Medulla oblongata (tissue), 1 donor: Measurements from ENCODE around the gene FTCD.
"Not testable (repeated sequence)": the region's sequence is repeated elsewhere in the genome, so short reads cannot be mapped to it uniquely, and the experiment has no call there.

Experiments
- DNase-seq: peaks from one replicate; pipeline ENCODE4 v3.0.0-alpha.2; 2015; ENCODE audit errors: extremely low spot score

The FTCD gene

DNA sequence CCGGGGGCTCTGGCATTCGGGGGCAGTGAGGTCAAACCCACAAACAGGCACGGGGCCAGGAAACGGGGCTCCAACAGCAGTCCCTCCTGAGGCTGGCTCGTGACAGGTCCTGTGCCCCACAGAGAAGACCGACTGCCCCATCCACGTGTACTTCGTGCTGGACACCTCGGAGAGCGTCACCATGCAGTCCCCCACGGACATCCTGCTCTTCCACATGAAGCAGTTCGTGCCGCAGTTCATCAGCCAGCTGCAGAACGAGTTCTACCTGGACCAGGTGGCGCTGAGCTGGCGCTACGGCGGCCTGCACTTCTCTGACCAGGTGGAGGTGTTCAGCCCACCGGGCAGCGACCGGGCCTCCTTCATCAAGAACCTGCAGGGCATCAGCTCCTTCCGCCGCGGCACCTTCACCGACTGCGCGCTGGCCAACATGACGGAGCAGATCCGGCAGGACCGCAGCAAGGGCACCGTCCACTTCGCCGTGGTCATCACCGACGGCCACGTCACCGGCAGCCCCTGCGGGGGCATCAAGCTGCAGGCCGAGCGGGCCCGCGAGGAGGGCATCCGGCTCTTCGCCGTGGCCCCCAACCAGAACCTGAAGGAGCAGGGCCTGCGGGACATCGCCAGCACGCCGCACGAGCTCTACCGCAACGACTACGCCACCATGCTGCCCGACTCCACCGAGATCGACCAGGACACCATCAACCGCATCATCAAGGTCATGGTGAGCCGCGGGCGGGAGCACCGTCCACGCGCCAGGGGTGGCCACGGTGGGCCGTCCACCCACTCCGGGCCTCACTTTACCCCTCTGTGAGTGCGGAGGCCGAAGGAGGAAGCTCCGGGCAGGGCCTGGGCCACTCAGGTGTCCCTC lies 43.3 kb downstream of the FTCD start:
- no peak for DNase-seq

DNA sequence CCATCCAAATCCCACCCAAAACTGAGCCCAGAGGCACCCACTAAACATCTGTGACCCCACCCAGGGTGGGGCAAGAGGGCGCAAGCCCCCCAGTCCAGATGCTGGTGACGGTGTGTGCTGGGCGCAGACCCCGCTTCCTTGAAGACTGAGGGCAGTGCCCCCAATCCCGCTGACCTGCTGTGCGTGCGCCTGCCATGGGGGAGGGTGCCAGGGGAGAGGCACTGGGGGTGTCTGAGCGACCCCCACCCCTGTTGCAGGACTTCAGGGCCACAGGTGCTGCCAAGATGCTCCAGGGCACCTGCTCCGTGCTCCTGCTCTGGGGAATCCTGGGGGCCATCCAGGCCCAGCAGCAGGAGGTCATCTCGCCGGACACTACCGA lies 44.2 kb downstream of the FTCD start:
- DNase-seq, result no peak

DNA sequence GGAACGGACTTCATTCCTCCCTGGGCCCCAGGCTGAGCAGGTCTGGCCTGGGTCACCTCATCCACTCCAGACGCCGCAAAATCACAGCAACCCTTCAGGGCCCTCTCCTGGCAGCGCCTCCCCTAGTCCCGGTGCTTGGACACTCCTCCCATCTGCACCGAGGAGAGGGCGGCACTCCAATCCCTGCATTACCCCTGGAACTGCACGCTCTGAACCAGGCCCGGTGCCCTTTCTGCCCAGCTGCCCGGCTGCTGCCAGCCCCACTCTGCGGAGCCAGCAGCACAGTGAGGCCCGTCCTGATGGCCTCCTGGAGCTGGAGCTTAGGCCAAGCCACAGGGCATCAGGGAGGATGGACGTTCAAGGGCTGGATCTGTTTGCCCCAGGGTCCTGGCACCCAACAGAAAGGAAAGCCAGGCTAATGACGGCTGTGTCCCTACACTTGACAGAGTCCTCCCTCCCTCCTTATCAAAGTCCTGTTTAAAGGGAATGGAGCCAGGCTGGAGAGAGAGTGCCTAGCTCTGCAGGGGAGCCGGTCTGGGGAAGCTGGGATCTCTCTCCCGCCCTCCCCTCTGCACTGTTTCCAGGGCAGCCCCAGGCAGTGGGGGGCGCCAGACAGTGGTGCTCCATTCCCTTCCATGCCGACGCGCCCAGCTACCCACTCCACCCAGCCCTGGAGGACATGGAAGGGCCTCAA lies 44.7 kb downstream of the FTCD start:
- DNase-seq, result peak; percentile 33

DNA sequence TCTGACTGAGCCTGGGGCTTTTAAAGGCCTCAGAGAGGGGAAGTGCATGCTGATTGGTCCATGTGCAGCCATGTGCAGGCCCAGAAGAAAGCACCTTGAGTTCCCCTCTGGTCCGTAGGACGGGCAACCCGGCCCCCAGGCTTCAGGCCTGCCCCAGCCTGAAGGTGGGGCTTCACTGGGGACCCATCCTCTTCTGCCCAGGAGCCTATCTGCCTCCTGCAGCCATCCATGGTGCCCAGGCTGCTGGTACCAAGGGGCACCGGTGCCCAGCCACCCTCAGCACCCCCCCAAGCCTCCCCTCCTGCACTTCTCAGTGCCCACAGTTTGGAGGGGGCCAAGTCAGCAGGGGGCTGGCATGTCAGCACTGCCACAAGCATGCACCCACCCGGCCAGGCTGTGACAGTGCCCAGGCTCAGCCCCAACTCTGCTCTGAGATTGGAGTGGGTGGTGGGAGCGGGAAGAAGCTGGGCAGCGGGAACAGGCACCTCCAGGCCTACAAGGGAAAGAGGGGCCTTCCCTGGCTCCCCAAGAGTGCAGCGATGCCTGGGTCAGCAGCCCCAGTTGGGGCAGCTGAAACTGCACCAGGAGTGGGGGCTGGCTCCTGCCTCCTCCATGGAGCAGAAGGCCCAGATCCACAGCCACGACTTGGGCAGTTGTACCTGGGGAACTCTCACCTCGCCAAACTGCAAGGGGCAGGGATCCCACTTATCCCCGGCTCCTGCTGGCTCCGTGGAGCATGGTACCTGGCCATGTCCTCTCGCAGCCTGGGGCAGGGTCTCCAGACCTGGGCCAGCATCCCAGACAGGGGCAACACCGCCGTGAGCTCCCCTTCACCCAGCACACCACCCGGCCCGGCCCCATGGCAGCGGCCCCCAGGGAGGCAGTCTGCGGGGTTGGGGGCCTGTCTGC lies 45.8 kb downstream of the FTCD start:
- DNase-seq, result no peak

DNA sequence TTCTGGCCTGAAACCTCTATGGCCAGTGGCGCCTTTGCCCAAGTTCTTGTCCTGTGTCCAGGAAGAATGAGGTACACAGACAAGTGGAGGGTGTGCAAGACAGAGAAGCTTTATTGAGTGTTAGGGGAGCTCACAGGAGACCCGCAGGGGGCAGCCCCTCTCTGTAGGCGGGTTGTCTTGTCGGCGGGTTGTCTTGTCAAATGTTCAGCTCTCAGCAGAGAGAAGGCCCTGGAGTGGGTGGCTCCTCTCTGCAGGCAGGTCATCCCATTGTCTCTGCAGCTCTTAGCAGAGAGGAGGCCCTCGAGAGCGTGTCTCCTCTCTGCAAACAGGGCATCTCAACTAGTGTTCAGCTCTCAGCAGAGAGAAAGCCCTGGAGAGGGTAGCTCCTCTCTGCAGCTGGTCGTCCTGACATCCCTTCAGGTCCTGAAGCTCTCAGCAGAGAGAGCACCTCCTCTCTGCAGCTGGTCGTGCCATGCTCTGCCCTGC lies 46.5 kb downstream of the FTCD start:
- no peak for DNase-seq

DNA sequence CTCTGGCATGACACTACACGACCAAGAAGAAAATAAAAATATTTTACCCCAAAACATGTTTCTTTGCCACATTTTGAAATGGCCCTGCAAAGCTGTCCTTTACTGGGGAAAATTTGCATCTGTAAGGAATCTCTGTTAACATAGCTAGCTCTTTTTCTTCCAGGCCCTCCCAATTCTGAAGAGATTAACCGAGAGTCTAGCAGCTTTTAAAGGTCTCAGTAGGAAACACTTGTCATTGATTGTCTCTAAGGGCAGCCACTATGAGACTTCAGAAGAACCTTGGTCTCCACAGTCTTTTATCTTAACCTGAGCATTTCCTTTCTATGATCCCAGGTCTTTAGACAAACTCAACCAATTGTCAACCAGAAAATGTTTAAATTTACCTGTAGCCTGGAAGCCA lies 48.0 kb downstream of the FTCD start:
- not testable (repeated sequence) for DNase-seq

DNA sequence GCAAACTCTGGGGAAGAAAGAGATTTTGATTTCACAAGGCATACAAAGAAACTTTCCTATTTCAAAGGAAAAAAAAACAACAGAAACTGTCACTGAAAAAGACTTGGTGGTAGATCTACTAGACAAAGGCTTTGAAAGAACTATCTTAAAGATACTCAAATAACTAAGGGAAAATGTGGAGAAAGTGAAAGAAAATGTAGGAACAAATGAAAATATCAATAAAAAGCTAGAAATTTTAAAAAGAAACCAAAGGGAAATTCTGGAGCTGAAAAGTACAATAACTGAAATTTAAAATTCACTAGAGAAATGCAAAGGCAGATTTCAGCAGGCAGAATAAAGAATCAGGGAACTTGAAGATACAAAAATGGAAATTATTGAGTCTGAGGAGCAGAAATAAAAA lies 51.3 kb downstream of the FTCD start:
- DNase-seq, result no peak

DNA sequence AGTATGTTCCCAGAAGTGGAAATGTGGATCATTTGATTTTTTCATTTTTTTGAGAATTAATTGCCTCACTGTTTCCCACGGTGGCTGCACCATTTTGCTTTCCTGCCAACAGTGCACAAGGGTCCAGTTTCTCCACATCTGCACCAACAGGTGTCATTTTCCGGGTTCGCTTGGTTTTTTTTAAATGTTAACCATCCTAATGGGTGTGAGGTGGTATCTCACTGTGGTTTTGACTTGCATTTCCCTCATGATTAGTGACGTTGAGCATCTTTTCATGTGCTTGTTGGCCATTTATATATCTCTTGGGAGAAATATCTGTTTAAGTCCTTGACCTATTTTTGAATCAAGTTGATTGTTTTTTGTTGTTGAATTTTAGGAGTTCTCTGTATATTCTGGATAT lies 54.5 kb downstream of the FTCD start:
- DNase-seq, result no peak

DNA sequence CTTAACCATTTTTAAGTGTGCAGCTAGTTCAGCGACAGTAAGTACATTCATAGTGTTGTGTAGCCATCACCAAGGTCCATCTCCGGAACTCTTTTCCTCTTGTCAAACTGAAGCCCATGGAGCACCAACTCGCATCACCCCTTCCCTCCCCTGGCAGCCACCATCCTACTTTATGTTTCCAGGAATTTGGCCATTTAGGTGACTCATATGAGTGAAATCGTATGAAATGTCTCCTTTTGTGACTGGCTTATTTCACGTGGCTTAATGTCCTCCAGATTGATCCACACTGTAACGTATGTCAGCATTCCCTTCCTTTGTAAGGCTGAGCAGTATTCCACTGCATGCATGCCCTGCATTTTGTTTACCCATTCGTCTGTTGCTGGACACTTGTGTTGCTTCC lies 55.0 kb downstream of the FTCD start:
- DNase-seq, result no peak

DNA sequence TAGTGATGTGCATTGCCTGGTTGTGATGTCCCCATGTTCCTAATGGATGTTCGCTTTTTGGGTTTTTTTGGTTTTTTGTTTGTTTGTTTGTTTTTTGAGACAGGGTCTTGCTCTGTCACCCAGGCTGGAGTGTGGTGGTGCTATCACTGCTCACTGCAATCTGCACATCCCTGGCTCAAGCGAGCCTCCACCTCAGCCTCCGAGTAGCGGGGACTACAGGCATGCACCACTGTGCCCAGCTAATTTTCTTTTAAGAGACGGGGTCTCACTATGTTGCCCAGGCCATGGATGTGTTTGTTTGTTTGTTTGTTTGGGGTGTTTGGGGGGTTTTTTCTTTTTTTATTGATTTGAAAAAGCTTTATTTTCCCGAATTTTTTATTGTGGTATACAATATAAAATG lies 55.4 kb downstream of the FTCD start:
- no peak for DNase-seq

DNA sequence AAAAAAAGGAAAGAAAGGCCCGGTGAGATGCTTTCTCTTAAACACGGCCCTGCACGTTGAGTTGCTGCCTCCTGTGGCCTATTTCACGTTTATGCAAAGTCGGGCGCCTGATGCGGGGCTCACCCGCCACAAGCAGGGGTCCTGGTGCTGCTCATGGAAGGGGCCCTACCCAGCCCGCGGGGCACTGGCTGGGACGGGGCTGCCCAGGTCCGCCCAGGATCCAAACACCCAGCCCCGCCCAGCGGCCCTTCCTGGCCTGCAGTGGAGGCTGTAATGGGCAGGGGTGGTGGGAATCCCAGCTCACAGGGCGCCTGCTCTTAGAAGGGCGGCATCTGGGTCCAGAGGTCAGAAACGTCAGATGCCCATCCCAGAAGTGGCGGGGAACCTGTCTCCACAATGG lies 55.9 kb downstream of the FTCD start:
- DNase-seq, result no peak

DNA sequence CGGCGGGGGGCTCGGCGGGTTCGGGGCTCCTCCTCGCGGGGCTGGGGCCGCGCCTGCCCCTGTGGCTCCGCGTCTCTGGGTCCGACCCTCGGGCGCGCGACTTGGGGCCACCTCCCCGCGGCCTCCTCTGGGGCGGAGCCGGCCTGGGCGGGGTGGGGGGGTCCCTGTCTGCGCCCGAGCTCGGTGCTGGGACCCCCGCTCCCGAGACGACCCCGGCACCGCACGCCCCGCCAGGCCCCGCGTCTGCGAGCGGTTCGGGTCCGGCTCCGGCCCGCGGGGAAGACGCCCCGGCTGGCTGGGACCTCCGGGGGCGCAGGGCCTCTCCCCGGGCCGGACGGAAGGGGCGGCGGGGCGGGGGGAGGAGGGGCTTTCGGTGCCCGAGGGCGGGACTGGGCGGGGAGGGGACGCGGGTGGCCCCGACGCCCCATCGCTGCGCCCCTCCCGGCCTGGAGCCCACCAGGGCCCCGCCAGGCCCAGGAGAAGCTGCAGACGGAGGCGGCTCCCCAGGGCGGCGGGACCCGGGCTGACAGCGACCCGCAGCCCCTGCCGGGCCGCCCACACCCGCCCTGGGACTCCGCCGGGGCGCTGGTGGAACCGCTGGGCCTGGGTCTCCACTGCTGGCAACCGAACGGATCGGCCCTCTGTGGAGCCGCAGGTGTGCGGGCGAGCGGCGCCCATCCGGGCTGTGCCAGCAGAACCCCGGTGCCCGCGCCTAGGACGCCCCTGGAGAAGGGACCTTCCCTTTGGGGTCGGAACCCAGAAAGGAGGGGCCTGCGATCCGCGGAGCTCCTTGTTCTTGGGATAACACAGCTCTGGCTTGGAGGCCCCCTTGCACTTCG lies 56.9 kb downstream of the FTCD start:
- DNase-seq, result no peak

DNA sequence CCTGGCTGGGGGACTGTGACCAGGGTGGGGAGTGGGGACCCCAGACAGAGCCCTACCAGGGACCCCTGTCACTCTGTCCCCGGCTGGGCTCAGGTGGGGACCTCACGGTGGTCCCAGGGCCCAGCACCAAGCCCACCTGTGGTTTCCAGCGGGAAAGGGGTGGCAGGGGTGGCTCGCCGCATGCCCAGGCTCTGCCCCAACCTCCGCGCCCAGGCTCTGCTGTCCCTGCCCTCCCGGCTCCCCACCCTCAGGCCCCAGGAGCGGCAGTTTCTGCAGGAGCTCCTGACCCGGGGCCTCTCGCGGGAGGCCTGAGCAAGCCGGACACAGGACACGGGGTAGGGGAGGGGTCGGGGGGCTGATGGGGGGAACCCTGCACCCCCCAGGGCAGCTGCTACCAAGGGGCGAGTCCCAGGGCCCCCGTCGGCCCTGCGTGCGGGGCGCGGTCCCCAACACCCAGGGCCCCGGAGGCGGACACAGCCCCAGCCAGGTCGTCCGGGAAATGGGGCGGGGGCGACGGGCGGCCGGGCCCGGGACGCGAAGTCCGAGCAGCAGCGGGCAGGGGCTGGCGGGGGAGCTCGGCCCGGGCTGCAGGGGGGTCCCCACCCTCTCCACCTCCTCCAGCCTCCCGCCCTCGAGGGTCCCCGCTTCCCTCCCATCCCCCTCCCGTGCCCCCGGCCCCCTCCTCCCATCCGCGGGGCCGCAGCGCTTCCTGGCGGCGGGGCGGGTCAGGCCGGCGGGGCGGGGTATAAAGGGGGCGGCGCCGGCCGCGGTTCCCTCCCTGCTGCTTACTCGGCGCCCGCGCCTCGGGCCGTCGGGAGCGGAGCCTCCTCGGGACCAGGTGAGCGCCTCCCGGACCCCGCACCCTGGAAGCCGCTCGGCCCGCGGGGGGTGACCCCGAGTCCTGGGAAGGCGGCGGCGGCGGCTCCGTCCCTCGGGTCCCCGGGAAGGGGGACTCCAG lies 57.8 kb downstream of the FTCD start, which contains the start of gene COL6A2:
TSS of gene COL6A2 (plus strand) at position 777 of the 958 bp plus-strand sequence.
- no peak for DNase-seq

DNA sequence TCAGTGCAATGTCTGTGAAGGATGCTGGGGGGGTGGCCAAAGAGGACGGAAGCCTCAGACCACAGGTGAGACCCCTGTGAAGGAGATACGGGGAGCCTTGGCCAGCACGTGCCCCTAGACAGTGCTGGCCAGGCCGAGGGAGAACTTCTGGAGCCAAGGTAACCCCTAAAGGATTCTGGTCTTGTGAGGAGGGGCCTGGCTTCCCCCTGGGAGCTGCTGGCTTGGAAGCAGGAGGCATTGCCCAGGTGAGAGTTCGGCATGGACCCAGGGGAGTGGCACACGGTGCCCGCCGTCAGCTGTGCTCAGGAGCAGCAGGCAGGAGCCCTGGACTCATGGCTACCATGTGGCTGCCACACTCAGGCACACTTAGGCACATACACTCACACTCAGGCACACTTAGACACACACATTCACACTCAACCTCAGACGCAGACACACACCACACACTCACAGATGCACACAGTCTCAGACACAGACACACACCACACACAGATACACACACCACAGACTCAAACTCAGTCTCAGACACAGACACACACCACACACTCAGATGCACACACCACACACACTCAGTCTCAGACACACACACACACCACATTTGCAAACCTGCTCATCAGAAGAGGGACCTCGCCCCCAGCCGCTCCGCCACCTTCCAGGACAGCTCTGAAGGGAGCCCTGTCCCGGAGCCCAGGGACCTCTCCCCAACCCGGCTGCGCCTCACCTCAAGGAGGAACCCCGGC lies 58.6 kb downstream of the FTCD start:
- no peak for DNase-seq

DNA sequence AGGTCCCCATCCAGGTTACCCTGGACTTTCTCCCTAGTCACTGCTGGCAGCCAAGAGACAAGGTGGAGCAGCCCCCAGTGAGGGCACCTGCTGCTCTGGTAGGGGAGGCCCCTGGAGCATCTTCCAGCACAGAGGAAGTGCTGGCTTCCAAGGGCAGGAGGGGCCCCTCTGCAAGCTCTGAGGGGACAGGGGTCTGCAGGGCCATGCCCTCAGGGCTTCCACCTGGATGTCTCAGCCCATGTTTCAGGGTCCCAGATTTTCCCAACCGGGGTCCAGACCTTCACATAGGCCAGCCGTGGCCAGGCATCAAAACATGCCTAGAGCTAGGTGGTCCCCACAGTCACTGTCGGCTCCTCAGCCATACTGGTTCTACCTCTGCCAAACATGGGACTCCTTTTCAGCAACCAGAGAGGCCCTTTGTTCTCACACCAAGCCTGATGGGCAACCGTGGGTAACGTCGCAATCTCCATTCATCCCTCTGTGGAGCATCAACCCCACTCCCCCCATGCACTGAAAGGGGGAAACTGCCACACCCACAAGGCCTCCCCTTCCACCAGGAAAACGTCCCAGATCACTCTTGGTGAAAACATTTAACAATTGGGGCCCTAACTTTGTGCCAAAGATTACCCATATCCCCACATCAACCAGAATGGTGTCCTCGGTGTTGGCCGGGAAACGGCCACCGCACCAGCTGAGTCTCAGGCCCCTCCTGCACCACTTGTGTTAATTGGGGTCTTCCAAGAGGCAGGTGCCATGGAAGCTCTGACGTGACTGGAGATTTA lies 59.4 kb downstream of the FTCD start:
- no peak for DNase-seq

DNA sequence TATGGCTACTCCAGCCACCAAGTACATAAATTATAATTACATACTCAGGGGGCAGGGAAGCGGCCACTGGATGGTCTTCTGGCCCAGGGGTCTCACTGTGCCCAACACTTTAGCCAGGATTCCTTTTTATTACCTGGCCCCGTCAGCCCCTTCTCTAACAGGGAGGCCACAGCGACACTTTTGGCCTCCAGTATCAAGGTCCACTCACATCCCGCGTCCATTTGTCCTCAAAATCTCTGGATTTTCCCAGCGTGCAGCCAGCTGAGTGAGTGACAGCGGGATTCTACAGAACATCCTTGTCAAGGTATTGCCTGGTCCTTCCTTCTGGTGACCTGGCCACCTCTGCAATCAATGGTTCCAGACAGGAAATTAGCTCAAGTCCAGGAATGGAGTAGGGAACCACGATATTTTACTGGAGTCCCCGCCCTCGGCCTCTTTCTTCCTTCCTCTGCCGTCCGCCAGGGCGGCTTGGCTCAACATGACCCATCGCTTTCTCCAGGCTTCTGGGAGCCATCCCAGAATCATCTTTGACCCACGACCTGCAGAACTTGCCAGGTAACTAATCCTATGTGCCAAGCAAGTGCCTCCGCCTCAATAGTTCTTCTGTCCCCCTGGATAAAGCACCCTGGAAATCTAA lies 60.2 kb downstream of the FTCD start:
- no peak for DNase-seq

DNA sequence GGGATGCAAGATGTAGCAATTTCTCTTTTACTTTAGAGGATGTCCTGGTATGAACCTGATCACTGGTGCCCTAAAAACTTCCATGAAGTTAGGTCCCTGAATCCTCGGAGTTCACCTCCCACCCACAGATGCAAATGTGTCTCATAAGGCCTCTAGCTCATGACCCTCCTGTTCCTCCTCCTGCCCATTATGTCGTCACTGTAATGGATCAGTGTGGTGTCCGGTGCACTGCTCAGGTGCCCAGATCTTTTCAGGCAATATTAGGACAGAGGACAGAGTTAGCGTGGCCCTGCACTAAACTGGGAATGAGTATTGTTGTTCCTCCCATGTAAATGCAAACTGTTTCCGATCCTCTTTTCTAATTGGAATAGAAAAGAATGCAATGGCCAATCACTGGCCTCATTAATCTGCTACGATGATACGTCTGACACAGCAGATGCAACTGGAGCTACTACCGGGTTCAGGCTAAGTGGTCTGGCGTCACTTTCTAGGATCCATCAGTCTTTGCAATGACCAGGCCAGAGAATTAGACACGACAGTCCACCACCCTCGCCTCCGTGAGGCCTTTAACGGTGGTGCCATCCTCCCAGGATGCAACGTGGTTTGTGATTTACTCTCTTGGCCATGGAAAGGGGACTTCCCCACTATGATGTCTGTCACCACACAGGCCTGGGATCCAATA lies 60.8 kb downstream of the FTCD start:
- DNase-seq, result no peak
